GM19193 (cell line): ENCODE results near the gene DLG1.

Experiments
- POLR2A ChIP-seq: IDR thresholded peaks from 4 replicates; pipeline ENCODE4 v1.6.1; 2011; ENCODE audit not compliant: insufficient read depth, insufficient read length; ENCODE audit errors: extremely low read depth

Gene DLG1

GRCh38 chr3:196995646-196996355 lies 302.6 kb downstream of the DLG1 start:
- no peak for TF ChIP-seq POLR2A

GRCh38 chr3:196995027-196995426 lies 303.4 kb downstream of the DLG1 start:
- no peak for TF ChIP-seq POLR2A

- TF ChIP-seq POLR2A = no peak
These were observed 304.4 kb downstream of the DLG1 start for GRCh38 chr3:196994056-196994455.
